H9 (cell line): ENCODE results near the gene FAM240A. TPM values are rescaled to one million over a fixed set of nuclear protein-coding genes. Genes with fewer than 3 reads are reported as not detected.

Experiments
- DNase-seq: peaks from one replicate; pipeline ENCODE4 v3.0.0-alpha.2; 2017
- H2AFZ ChIP-seq: one replicate; pipeline ENCODE4 v1.6.1; 2013; ENCODE audit warnings: mild to moderate bottlenecking, low read length, control low read depth, moderate library complexity
- H2AK5ac ChIP-seq: 2 replicates; pipeline ENCODE4 v1.6.1; 2013; ENCODE audit warnings: low read length, control low read depth, mixed read lengths; ENCODE audit not compliant: insufficient read length
- H2BK120ac ChIP-seq: one replicate; pipeline ENCODE4 v1.6.1; 2013; ENCODE audit warnings: low read depth, mild to moderate bottlenecking, low read length, control low read depth, inconsistent platforms; ENCODE audit not compliant: poor library complexity, severe bottlenecking
- H2BK12ac ChIP-seq: 2 replicates; pipeline ENCODE4 v1.6.1; 2013; ENCODE audit warnings: low read length, control low read depth, mixed read lengths, low read depth; ENCODE audit not compliant: insufficient read length
- H2BK15ac ChIP-seq: 2 replicates; pipeline ENCODE4 v1.6.1; 2013; ENCODE audit warnings: low read depth, low read length, control low read depth
- H2BK20ac ChIP-seq: one replicate; pipeline ENCODE4 v1.6.1; 2013; ENCODE audit warnings: low read depth, mild to moderate bottlenecking, low read length, control low read depth, inconsistent platforms; ENCODE audit not compliant: poor library complexity, severe bottlenecking
- H2BK5ac ChIP-seq: 2 replicates; pipeline ENCODE4 v1.6.1; 2013; ENCODE audit warnings: low read length, control low read depth, mixed read lengths; ENCODE audit not compliant: insufficient read length
- H3K14ac ChIP-seq: 2 replicates; pipeline ENCODE4 v1.6.1; 2013; ENCODE audit warnings: low read length, control low read depth; ENCODE audit not compliant: insufficient read depth
- H3K18ac ChIP-seq: 2 replicates; pipeline ENCODE4 v1.6.1; 2013; ENCODE audit warnings: low read depth, mild to moderate bottlenecking, mixed read lengths, low read length, control low read depth; ENCODE audit not compliant: insufficient read length
- H3K23ac ChIP-seq: 2 replicates; pipeline ENCODE4 v1.6.1; 2013; ENCODE audit warnings: low read length, control low read depth, mixed read lengths, low read depth; ENCODE audit not compliant: insufficient read length
- H3K23me2 ChIP-seq: 2 replicates; pipeline ENCODE4 v1.6.1; 2013; ENCODE audit warnings: low read depth, mild to moderate bottlenecking, mixed read lengths, low read length, control low read depth; ENCODE audit not compliant: insufficient read length, poor library complexity, severe bottlenecking
- H3K27ac ChIP-seq: 2 replicates; pipeline ENCODE4 v1.5.1; 2013; ENCODE audit warnings: low read length, control low read depth, mixed read lengths, low read depth; ENCODE audit not compliant: insufficient read length
- H3K27me3 ChIP-seq: 2 replicates; pipeline ENCODE4 v1.6.1; 2013; ENCODE audit warnings: low read length, control low read depth, inconsistent platforms; ENCODE audit not compliant: insufficient read depth
- H3K4ac ChIP-seq: 2 replicates; pipeline ENCODE4 v1.6.1; 2013; ENCODE audit warnings: low read depth, mild to moderate bottlenecking, control low read depth, inconsistent platforms, low read length, moderate library complexity
- H3K4me1 ChIP-seq: 2 replicates; pipeline ENCODE4 v1.6.1; 2013; ENCODE audit warnings: low read length, control low read depth, inconsistent platforms; ENCODE audit not compliant: insufficient read depth
- H3K4me2 ChIP-seq: 2 replicates; pipeline ENCODE4 v1.6.1; 2013; ENCODE audit warnings: low read length, control low read depth, mixed read lengths; ENCODE audit not compliant: insufficient read length, insufficient read depth
- H3K56ac ChIP-seq: 2 replicates; pipeline ENCODE4 v1.6.1; 2013; ENCODE audit warnings: low read depth, mild to moderate bottlenecking, mixed read lengths, low read length, control low read depth; ENCODE audit not compliant: insufficient read length
- H3K79me1 ChIP-seq: 2 replicates; pipeline ENCODE4 v1.6.1; 2013; ENCODE audit warnings: low read depth, mild to moderate bottlenecking, moderate library complexity, low read length, control low read depth, inconsistent platforms; ENCODE audit not compliant: insufficient read depth, poor library complexity, severe bottlenecking
- H3K79me2 ChIP-seq: 2 replicates; pipeline ENCODE4 v1.6.1; 2013; ENCODE audit warnings: low read length, control low read depth, inconsistent platforms; ENCODE audit not compliant: insufficient read depth
- H3K9ac ChIP-seq: 2 replicates; pipeline ENCODE4 v1.6.1; 2013; ENCODE audit warnings: low read length, control low read depth, mixed read lengths; ENCODE audit not compliant: insufficient read length; ENCODE audit errors: extremely low read depth
- H3K9me3 ChIP-seq: one replicate; pipeline ENCODE4 v1.6.1; 2013; ENCODE audit warnings: low read depth, low read length, inconsistent platforms; ENCODE audit not compliant: control insufficient read depth
- H3T11ph ChIP-seq: one replicate; pipeline ENCODE4 v1.6.1; 2013; ENCODE audit warnings: mild to moderate bottlenecking, low read length, control low read depth, inconsistent platforms
- H4K20me1 ChIP-seq: one replicate; pipeline ENCODE4 v1.6.1; 2013; ENCODE audit not compliant: control insufficient read depth, insufficient read length, insufficient read depth
- H4K5ac ChIP-seq: 2 replicates; pipeline ENCODE4 v1.6.1; 2013; ENCODE audit warnings: low read depth, mild to moderate bottlenecking, mixed read lengths, low read length, control low read depth; ENCODE audit not compliant: insufficient read length
- H4K8ac ChIP-seq: replicated peaks from 2 replicates; pipeline ENCODE4 v1.6.1; 2013; ENCODE audit warnings: low read length, control low read depth, mixed read lengths, low read depth; ENCODE audit not compliant: insufficient read length
- H4K91ac ChIP-seq: 2 replicates; pipeline ENCODE4 v1.6.1; 2013; ENCODE audit warnings: low read depth, mild to moderate bottlenecking, moderate library complexity, mixed read lengths, low read length, control low read depth; ENCODE audit not compliant: insufficient read length
- H3K27ac Mint-ChIP-seq, 3 experiments: 2 replicates in 2 of 3; 3 replicates in 1 of 3; pipeline ENCODE4 v1.8.0; 2020 to 2021; ENCODE audit warnings: mixed read lengths in 3 of 3, mild to moderate bottlenecking in 1 of 3, moderate library complexity in 1 of 3
- H3K27me3 Mint-ChIP-seq: 2 replicates; pipeline ENCODE4 v1.8.0; 2021; ENCODE audit warnings: low read depth, mild to moderate bottlenecking, moderate library complexity, mixed read lengths
- H3K36me3 Mint-ChIP-seq, 3 experiments: 2 replicates in 2 of 3; 3 replicates in 1 of 3; pipeline ENCODE4 v1.8.0; 2020 to 2021; ENCODE audit warnings: low read depth in 3 of 3, mixed read lengths in 3 of 3; ENCODE audit not compliant: insufficient read depth in 1 of 3
- H3K4me1 Mint-ChIP-seq, 2 experiments: 2 replicates each; pipeline ENCODE4 v1.8.0; 2020; ENCODE audit warnings: mixed read lengths in 2 of 2
- H3K4me3 Mint-ChIP-seq, 2 experiments: 2 replicates in 1 of 2; 3 replicates in 1 of 2; pipeline ENCODE4 v1.8.0; 2020 to 2021; ENCODE audit warnings: mild to moderate bottlenecking in 2 of 2, mixed read lengths in 2 of 2, moderate library complexity in 1 of 2
- H3K9me3 Mint-ChIP-seq, 2 experiments: 2 replicates in 1 of 2; 3 replicates in 1 of 2; pipeline ENCODE4 v1.8.0; 2020; ENCODE audit warnings: mild to moderate bottlenecking in 2 of 2, mixed read lengths in 2 of 2, moderate library complexity in 1 of 2
- CTCF ChIP-seq: fragments of 200-600 bp; sonication (generic); conservative IDR thresholded peaks from 3 replicates; pipeline ENCODE4 v1.8.0; 2021; ENCODE audit warnings: antibody characterized with exemption, mild to moderate bottlenecking
- WGBS: extraction: QIAGEN DNeasy Blood & Tissue Kit; methylation state at CpG from one replicate; pipeline ENCODE4 v1.1.7; 2013; ENCODE audit warnings: missing lambda C conversion rate, low lambda C conversion rate, mixed read lengths; ENCODE audit not compliant: insufficient read length; ENCODE audit errors: extremely low coverage; 5-methylcytosine and 5-hydroxymethylcytosine counted together
- total RNA-seq: library from RNA; stranded (reverse); gene quantifications from 2 replicates; pipeline ENCODE4 v1.2.1, GENCODE V29; 2021

The FAM240A gene
- total RNA-seq, 1 experiment from 2014 or later: 0.11 TPM

DNA sequence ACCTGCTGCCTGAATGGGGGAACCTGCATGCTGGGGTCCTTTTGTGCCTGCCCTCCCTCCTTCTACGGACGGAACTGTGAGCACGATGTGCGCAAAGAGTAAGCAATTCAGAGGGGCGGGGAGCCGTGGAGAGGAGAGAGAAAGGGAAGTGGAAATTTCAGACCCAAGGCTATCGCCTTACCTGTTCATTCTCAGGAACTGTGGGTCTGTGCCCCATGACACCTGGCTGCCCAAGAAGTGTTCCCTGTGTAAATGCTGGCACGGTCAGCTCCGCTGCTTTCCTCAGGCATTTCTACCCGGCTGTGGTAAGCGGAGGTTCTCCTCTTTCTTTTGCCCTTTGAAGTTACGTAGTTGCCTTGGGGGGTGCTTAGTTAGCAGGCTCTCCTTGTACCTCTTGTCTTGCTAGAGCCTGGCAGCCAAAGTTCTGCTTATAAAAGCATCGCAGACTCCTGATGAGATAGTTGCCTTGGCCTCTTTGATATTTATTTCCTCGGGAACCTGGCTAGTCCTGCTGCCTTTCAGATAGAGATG, 32.5 kb upstream of the FAM240A start:
- H3T11ph ChIP-seq: no peak overlapping the region
- Mint-ChIP-seq H3K9me3 (peaks cover 2 to 3% of the 10 kb centered on the region in 2 experiments; a peak in 3 of 5 replicates), H3K27ac (peak overlapping the region in 2 of 3 experiments; percentile 90 to 91; a peak in 4 of 7 replicates), H3K4me1 (peaks cover 53 to 70% of the 10 kb centered on the region in 2 experiments), H3K4me3 (peak overlapping the region; percentile 90 to 92), H3K27me3 (no peaks in the 10 kb centered on the region), H3K36me3 (peaks cover 63 to 70% (median 65%) of the 10 kb centered on the region in 3 experiments)
- peaks cover 6% of the 10 kb centered on the region for H3K79me1 ChIP-seq
- H3K27ac ChIP-seq: no peak overlapping the region
- no peak overlapping the region for H4K91ac ChIP-seq
- H4K8ac ChIP-seq: no peak overlapping the region
- H3K27me3 ChIP-seq: no peaks in the 10 kb centered on the region
- H3K4ac ChIP-seq: no peak overlapping the region
- no peak overlapping the region for H3K18ac ChIP-seq
- H2AK5ac ChIP-seq: no peak overlapping the region
- peaks cover 7% of the 10 kb centered on the region; the same call in 1 of the 2 replicates for H3K4me1 ChIP-seq
- no peak overlapping the region for H2AFZ ChIP-seq
- no peaks in the 10 kb centered on the region for H4K20me1 ChIP-seq
- TF ChIP-seq CTCF: no peak
- no peak overlapping the region for H2BK15ac ChIP-seq
- peaks cover 27% of the 10 kb centered on the region for H3K23me2 ChIP-seq
- H3K23ac ChIP-seq: no peak overlapping the region
- H3K4me2 ChIP-seq: peak overlapping the region; percentile 96
- H3K56ac ChIP-seq: no peak overlapping the region
- H3K14ac ChIP-seq: no peak overlapping the region
- no peak overlapping the region for H2BK20ac ChIP-seq
- H3K9me3 ChIP-seq: no peaks in the 10 kb centered on the region
- no peak overlapping the region for H4K5ac ChIP-seq
- peak overlapping the region; percentile 91 for H3K9ac ChIP-seq
- H2BK5ac ChIP-seq: no peak overlapping the region
- no peak overlapping the region for H2BK12ac ChIP-seq
- no peak for DNase-seq
- WGBS: no CpG with 5 or more reads among the region's 14 CpGs
- H3K79me2 ChIP-seq: peaks cover 23% of the 10 kb centered on the region; the same call in 1 of the 2 replicates
- no peak overlapping the region for H2BK120ac ChIP-seq
